H54 (cell line): ENCODE data around the gene IL12RB1.

Experiments
- DNase-seq: peaks from one replicate; pipeline ENCODE4 v3.0.0; 2011; ENCODE audit warnings: low spot score, mixed read lengths; ENCODE audit not compliant: insufficient read length
- FAIRE-seq: peaks from 3 replicates; lab custom pipeline; 2011; peaks lifted over from hg19 to GRCh38; lab: Jason Lieb, UNC
- POLR2A ChIP-seq: IDR thresholded peaks from 2 replicates; pipeline ENCODE4 v1.6.1; 2011; ENCODE audit warnings: low read depth, mild to moderate bottlenecking, low read length

Gene IL12RB1

GRCh38 chr19:18086590-18087138, at the start of gene IL12RB1:
Gene IL12RB1, minus strand, starts transcription at chr19:18086934. Its CDS starts 111 bp downstream, at chr19:18086823.
- DNase-seq (no peak), FAIRE-seq (no peak)
- no peak for TF ChIP-seq POLR2A

DNA sequence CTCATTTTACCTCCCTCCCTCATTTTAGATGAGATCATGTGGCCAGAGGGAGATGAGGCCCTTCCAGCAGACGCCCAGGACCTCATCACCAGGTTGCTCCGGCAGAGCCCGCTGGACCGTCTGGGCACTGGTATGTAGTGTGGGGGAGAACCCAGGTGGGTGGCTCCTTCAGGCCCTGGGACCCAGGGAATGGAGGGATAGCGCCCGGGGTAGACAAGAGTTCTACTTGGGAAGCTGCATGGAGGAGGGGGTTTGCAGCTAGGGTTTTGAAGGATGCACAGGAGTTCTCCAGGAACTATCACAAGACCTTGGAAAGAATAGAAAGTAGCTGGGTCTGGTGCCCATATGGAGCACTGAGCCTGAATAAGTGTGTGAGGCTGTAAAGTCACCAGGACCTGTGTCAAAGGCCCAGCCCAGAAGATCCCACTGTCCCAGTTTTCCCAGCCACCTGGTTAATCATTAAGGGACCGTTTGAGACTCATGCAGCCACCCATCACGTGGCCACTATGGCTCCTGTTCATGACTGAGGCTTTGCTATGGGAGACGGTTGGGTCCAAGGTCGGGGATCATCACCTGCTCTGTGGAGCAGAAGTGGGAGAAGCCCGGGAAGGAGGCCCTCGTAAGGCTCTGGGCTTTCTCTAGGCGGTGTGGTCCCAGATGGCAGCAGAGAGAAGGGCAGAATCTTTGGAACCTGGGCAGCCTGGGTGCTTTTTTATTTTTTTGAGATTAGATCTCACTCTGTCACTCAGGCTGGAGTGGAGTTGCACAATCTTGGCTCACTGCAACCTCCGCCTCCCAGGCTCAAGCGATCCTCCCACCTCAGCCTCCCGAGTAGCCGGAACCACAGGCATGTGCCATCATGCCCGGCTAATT, 49.2 kb upstream of the IL12RB1 start:
- DNase-seq = no peak
- no peak for TF ChIP-seq POLR2A
- FAIRE-seq = no peak

GRCh38 chr19:18131841-18132596, 45.3 kb upstream of the IL12RB1 start:
- FAIRE-seq (no peak), DNase-seq (no peak)
- no peak for TF ChIP-seq POLR2A

DNA sequence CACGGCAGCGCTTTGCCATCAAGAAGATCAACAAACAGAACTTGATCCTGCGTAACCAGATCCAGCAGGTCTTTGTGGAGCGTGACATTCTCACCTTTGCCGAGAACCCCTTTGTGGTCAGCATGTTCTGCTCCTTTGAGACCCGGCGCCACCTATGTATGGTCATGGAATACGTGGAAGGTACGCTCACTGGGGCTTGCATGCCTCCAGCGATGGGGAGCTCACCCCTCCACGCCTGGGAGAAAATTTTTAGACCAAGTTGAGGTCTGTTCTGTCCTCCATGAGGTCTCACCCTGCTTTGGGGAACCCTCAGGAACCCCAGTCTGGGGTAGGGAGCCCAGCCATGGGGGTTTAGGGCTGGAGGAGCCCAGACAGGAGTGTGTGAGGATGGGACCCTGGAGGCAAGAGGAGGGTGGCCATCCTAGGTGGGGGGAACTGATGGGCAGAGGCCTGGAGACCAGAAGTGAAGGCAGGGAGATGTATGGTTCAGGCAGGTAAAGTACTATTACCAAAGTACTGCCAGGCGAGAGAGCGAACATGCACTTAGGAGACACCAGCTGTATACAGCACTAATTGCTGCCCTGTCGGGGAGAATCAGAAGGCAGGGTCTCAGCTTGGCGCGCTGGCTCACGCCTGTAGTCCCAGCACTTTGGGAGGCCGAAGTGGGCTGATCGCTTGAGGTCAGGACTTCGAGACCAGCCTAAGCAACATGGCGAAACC, 43.9 kb upstream of the IL12RB1 start:
- TF ChIP-seq POLR2A = no peak
- DNase-seq = no peak
- FAIRE-seq = no peak

GRCh38 chr19:18128805-18129204, 42.1 kb upstream of the IL12RB1 start:
- TF ChIP-seq POLR2A = no peak
- no peak for FAIRE-seq
- no peak for DNase-seq

DNA sequence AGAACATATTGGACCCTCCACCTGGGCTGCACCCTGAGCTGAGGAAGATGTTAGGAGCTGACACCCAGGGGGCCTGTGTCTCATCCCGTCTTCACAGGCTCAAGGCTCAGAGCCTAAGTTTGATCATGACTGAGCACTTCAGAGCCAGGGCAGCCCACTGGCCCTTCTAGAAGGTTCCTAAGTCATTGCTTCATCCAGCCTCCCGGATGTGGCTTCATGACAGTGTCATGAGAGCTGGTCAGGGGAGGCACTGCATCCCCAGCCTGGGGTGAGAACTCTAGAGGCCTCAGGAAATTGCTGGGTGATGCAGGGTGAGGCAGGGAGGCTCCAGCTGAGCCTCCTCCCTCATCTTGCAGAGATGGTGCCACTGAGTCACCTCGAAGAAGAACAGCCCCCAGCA, 41.3 kb upstream of the IL12RB1 start:
- TF ChIP-seq POLR2A = no peak
- DNase-seq (no peak), FAIRE-seq (no peak)

- DNase-seq (no peak), FAIRE-seq (no peak)
- no peak for TF ChIP-seq POLR2A
These were observed 39.4 kb upstream of the IL12RB1 start for GRCh38 chr19:18126097-18126496.

DNA sequence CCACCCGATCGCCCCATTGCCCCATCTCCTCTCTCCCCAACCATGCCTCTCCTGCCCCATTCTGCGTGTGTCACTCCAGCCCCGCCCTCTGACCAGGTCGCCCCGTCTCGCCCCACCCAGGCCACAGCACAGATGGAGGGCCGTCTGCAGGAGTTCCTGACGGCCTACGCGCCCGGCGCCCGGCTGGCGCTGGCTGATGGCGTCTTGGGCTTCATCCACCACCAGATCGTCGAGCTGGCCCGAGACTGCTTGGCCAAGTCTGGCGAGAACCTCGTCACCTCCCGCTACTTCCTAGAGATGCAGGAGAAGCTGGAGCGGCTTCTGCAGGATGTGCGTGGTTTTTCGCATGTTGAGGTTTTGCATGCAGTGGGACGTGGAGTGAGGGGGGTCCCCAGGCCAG, 37.1 kb upstream of the IL12RB1 start:
- no peak for TF ChIP-seq POLR2A
- FAIRE-seq = no peak

GRCh38 chr19:18122860-18123795, 36.4 kb upstream of the IL12RB1 start:
- DNase-seq (no peak), FAIRE-seq (no peak)
- TF ChIP-seq POLR2A = no peak

More for the DNA sequence above, 37.1 kb upstream of the IL12RB1 start:
- DNase-seq = no peak

DNA sequence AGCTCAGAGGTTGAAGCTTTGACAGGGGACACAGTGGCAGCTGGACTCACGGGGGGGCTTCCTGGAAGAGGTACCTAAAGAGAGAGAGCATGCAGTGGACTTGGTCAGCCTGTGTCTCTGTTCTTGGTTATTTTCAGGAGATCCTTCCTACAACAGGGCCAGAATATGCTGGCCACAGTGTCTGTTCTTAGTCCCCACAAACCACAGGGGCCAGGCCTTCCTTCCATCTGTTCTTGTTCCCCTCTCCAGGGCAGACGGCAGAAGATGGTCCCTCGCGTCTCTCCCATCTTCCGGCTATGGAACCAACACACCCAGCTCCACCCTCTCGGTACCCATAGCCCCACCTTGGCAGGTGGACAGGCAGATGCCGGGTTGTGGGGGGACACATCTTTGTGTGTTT, 35.7 kb upstream of the IL12RB1 start:
- no peak for DNase-seq
- no peak for FAIRE-seq

DNA sequence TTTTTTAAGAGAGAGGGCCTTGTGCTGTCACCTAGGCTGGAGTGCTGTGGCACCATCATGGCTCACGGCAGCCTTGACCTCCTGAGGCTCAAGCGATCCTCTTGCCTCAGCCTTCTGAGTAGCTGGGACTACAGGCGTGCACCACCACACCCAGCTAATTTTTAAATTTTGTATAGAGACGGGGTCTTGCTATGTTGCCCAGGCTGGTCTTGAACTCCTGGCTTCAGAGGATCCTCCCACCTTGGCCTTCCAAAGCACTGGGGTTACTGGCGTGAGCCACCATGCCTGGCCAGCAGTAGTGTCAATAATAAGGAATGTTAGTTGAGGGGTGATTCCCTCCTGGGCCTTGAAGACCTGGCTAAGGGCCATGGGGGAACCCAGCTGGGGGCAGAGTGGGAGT, 34.4 kb upstream of the IL12RB1 start:
- DNase-seq = no peak
- TF ChIP-seq POLR2A = no peak
- FAIRE-seq = no peak

More for the DNA sequence above, 35.7 kb upstream of the IL12RB1 start:
- no peak for TF ChIP-seq POLR2A

DNA sequence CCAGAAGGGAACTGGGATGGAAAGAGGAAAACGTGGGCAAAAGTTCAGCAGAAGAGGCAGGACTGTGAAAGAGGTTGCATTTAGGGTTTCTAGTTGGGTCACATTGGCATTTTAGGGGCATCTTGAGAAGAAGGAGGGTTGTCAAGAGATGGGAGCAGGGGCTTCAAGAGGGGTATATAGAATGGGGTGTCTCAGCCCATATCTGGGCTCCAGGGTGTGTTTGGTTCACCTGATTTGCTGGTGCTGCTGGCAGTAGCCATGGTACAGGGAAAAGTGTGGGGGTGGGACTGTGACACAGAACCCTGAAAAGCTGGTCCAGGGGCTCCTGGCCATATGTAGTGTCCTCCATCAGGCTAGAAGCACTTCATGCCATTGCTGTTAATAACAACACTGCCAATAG, 33.4 kb upstream of the IL12RB1 start:
- DNase-seq (no peak), FAIRE-seq (no peak)
- no peak for TF ChIP-seq POLR2A
